ENCODE results near the gene ERO1B.

DNA sequence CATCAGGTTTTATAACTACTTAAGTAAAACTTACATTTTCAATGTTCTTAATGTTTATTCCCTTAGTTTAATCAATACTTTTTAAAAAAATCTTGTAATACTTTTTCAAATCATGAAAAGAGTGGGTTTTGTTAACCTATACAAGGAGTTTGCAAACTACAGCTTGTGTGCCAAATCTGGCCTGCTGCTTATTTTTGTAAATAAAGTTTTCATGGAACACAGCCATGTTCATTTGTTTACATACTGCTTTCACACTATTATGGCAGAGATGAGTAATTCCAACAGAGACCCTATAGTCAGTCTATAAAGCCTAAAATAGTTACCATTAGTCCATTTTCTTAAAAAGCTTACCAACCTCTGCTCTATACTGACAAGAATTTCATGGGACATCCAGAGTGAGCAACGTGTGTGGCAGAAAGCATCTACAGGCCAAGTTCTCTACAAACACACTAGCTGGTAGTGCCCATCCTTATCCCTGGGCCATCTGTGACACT lies 42.6 kb downstream of the ERO1B start:
- no peak for TF ChIP-seq POLR2AphosphoS5 (IDR thresholded peaks at IDR 0.05; ENCODE audit: low read depth, low read length)
- TF ChIP-seq, protein P1, sequence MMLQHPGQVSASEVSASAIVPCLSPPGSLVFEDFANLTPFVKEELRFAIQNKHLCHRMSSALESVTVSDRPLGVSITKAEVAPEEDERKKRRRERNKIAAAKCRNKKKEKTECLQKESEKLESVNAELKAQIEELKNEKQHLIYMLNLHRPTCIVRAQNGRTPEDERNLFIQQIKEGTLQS (IDR thresholded peaks at IDR 0.05) = no peak
- TF ChIP-seq EZH2 (IDR thresholded peaks at IDR 0.05) = no peak
